CD4-positive, alpha-beta T cell treated with Interferon gamma for 1 hour (primary cell): Measurements from ENCODE around the gene CMTM8.

ENCODE experiments used
- DNase-seq: peaks from one replicate; pipeline ENCODE4 v3.0.0-alpha.2; 2020

The CMTM8 gene

GRCh38 chr3:32309654-32310242, 71.3 kb downstream of the CMTM8 start:
- no peak for DNase-seq

GRCh38 chr3:32310336-32310735, 71.9 kb downstream of the CMTM8 start:
- DNase-seq = no peak

- DNase-seq = no peak
Observed at GRCh38 chr3:32310918-32311839, 72.7 kb downstream of the CMTM8 start.

GRCh38 chr3:32312251-32312650, 73.8 kb downstream of the CMTM8 start:
- no peak for DNase-seq

GRCh38 chr3:32313169-32313568, 74.7 kb downstream of the CMTM8 start:
- no peak for DNase-seq

GRCh38 chr3:32313723-32314473, 75.4 kb downstream of the CMTM8 start:
- no peak for DNase-seq

GRCh38 chr3:32315441-32315840, 77.0 kb downstream of the CMTM8 start:
- no peak for DNase-seq

GRCh38 chr3:32316319-32316718, 77.8 kb downstream of the CMTM8 start:
- no peak for DNase-seq

GRCh38 chr3:32316976-32317375, 78.5 kb downstream of the CMTM8 start:
- no peak for DNase-seq

GRCh38 chr3:32319607-32320006, 81.1 kb downstream of the CMTM8 start:
- no peak for DNase-seq

- DNase-seq = no peak
Observed at GRCh38 chr3:32320080-32320479, 81.6 kb downstream of the CMTM8 start.

GRCh38 chr3:32321095-32321790, 82.8 kb downstream of the CMTM8 start:
- no peak for DNase-seq

GRCh38 chr3:32322311-32322710, 83.8 kb downstream of the CMTM8 start:
- no peak for DNase-seq

GRCh38 chr3:32323604-32324003, 85.1 kb downstream of the CMTM8 start:
- no peak for DNase-seq

- no peak for DNase-seq
Observed at GRCh38 chr3:32325201-32325600, 86.7 kb downstream of the CMTM8 start.

GRCh38 chr3:32325927-32326326, 87.4 kb downstream of the CMTM8 start:
- no peak for DNase-seq

GRCh38 chr3:32326795-32327194, 88.3 kb downstream of the CMTM8 start:
- no peak for DNase-seq

- peak; percentile 46 for DNase-seq
Observed at GRCh38 chr3:32334675-32335074, 96.2 kb downstream of the CMTM8 start.

GRCh38 chr3:32335365-32336112, 97.1 kb downstream of the CMTM8 start:
- DNase-seq = no peak

- no peak for DNase-seq
Observed at GRCh38 chr3:32336113-32336498, 97.6 kb downstream of the CMTM8 start.

GRCh38 chr3:32337505-32337904, 99.0 kb downstream of the CMTM8 start:
- DNase-seq = no peak

GRCh38 chr3:32340039-32340438, 101.6 kb downstream of the CMTM8 start:
- no peak for DNase-seq
